HT1080 (cell line): ENCODE results near the gene POLN. TPM values are rescaled to one million over a fixed set of nuclear protein-coding genes. Genes with fewer than 3 reads are reported as not detected.
"Not testable (repeated sequence)": the region's sequence is repeated elsewhere in the genome, so short reads cannot be mapped to it uniquely, and the experiment has no call there.

ENCODE experiments used
- DNase-seq: peaks from one replicate; pipeline ENCODE4 v3.0.0-alpha.2; 2015; ENCODE audit warnings: low read depth
- small RNA-seq: library from RNA; depleted of rRNA; stranded (forward); fragments of <200 nt; gene quantifications from one replicate; pipeline ENCODE3, GENCODE V24; 2014
- total RNA-seq: library from RNA; depleted of rRNA; stranded (reverse); fragments of >200 nt; shearing (Covaris generic); gene quantifications from 2 replicates; pipeline ENCODE4 v1.2.3, GENCODE V29; 2014; rRNA removed

POLN gene
- total RNA-seq, 1 experiment from 2014 or later, result 2.9 TPM

- DNase-seq, result no peak
Observed at GRCh38 chr4:2044119-2044485, 197.8 kb downstream of the POLN start.

GRCh38 chr4:2043396-2044118 is 198.4 kb downstream of the POLN start:
- no peak for DNase-seq

GRCh38 chr4:2042947-2043395 is 198.9 kb downstream of the POLN start:
- DNase-seq, result no peak

- no peak for DNase-seq
Observed at GRCh38 chr4:2042204-2042946, 199.5 kb downstream of the POLN start.

GRCh38 chr4:2041239-2042130 is 200.4 kb downstream of the POLN start:
- DNase-seq, result peak; percentile 81

- DNase-seq, result no peak
Observed at GRCh38 chr4:2040391-2041238, 201.3 kb downstream of the POLN start.

GRCh38 chr4:2036866-2037265 is 205.1 kb downstream of the POLN start:
- no peak for DNase-seq

- no peak for DNase-seq
Observed at GRCh38 chr4:2036327-2036726, 205.6 kb downstream of the POLN start.

GRCh38 chr4:2031161-2031560 is 210.8 kb downstream of the POLN start:
- DNase-seq, result not testable (repeated sequence)

GRCh38 chr4:2027120-2027519 is 214.8 kb downstream of the POLN start:
- DNase-seq, result not testable (repeated sequence)

- DNase-seq, result no peak
Observed at GRCh38 chr4:2025817-2026216, 216.1 kb downstream of the POLN start.

GRCh38 chr4:2024683-2025082 is 217.2 kb downstream of the POLN start:
- DNase-seq, result no peak

Small RNAs within 50 kb of the gene (small RNA-seq; reads per million reads assigned to genes)
- gene COX6B1P5, result not detected

Other genes with a start within 250 kb of the POLN start
- gene NELFA, start 233.1 kb downstream of the POLN start, total RNA-seq, result 23.7 and 26.4 TPM in 2 replicates
- 2.7 and 5.6 TPM in 2 replicates for gene NAT8L, start 182.8 kb downstream of the POLN start, total RNA-seq
- 16.6 and 16.7 TPM in 2 replicates for gene HAUS3, start within 50 bp of the POLN start, total RNA-seq
- gene MXD4, start 20.0 kb upstream of the POLN start, total RNA-seq, result 12.1 and 17.3 TPM in 2 replicates
- 5.0 and 5.4 TPM in 2 replicates for gene ZFYVE28, start 176.5 kb upstream of the POLN start, total RNA-seq
- not detected in 2 replicates for gene CFAP99, start 176.8 kb upstream of the POLN start, total RNA-seq
- gene RNF4, start 227.0 kb upstream of the POLN start, total RNA-seq, result 77.4 and 97.7 TPM in 2 replicates